IMR-90 (cell line): ENCODE measurements around the gene MUTYH. TPM values are rescaled to one million over a fixed set of nuclear protein-coding genes. Genes with fewer than 3 reads are reported as not detected.

Experiments used
- ATAC-seq: fragments of 200-7000 bp; cut with Tn5 transposase; 2 replicates; pipeline ENCODE4 v1.9.1; 2020; ENCODE audit warnings: low read depth, mild to moderate bottlenecking, moderate library complexity
- BruUV-seq: library from RNA; stranded (reverse); fragments of 400-500 nt; replicated peaks from 2 replicates; lab custom pipeline; 2021; lab: Mats Ljungman, UMichigan
- CTCF ChIA-PET: fragments of 300-600 bp; formaldehyde crosslinking; extraction: SDS; loops from one replicate; lab custom pipeline; 2021; ENCODE audit warnings: antibody characterized with exemption; lab: Yijun Ruan, JAX
- POLR2A ChIA-PET: fragments of 300-600 bp; sonication (Branson Sonifier 250); formaldehyde crosslinking; loops from one replicate; lab custom pipeline; 2022; ENCODE audit warnings: antibody characterized with exemption; ENCODE audit not compliant: unreplicated experiment; lab: Charles Lee
- DNase-seq: peaks from one replicate; pipeline ENCODE4 v3.0.0; 2013
- H2AFZ ChIP-seq: replicated peaks from 2 replicates; pipeline ENCODE3; 2013; ENCODE audit warnings: low read length, mild to moderate bottlenecking; ENCODE audit not compliant: poor library complexity
- H2AK5ac ChIP-seq: 2 replicates; pipeline ENCODE4 v1.6.1; 2013; ENCODE audit warnings: low read depth, low read length, inconsistent platforms
- H2AK9ac ChIP-seq: replicated peaks from 2 replicates; pipeline ENCODE3; 2013; ENCODE audit warnings: mild to moderate bottlenecking, low read depth, low read length, moderate library complexity; ENCODE audit not compliant: poor library complexity
- H2BK120ac ChIP-seq: 2 replicates; pipeline ENCODE4 v1.6.1; 2013; ENCODE audit warnings: low read depth, low read length, inconsistent platforms
- H2BK15ac ChIP-seq: 3 replicates; pipeline ENCODE4 v1.6.1; 2013; ENCODE audit warnings: low read depth, low read length, inconsistent platforms
- H2BK20ac ChIP-seq: 2 replicates; pipeline ENCODE4 v1.6.1; 2013; ENCODE audit warnings: low read depth, mild to moderate bottlenecking, inconsistent platforms, low read length, moderate library complexity
- H2BK5ac ChIP-seq: 2 replicates; pipeline ENCODE4 v1.6.1; 2013; ENCODE audit warnings: mild to moderate bottlenecking, low read depth, low read length, inconsistent platforms; ENCODE audit not compliant: poor library complexity, severe bottlenecking
- H3K14ac ChIP-seq: replicated peaks from 2 replicates; pipeline ENCODE4 v1.6.1; 2013; ENCODE audit warnings: low read depth, low read length, inconsistent platforms
- H3K18ac ChIP-seq: 2 replicates; pipeline ENCODE4 v1.6.1; 2013; ENCODE audit warnings: low read depth, low read length, control low read depth
- H3K23ac ChIP-seq: 2 replicates; pipeline ENCODE4 v1.6.1; 2013; ENCODE audit warnings: low read depth, low read length, inconsistent platforms
- H3K27ac ChIP-seq: 2 replicates; pipeline ENCODE4 v1.5.1; 2013; ENCODE audit warnings: mild to moderate bottlenecking, control low read depth, low read length; ENCODE audit not compliant: insufficient read depth
- H3K27me3 ChIP-seq: 2 replicates; pipeline ENCODE4 v1.6.1; 2013; ENCODE audit warnings: low read length; ENCODE audit not compliant: control insufficient read depth, insufficient read depth
- H3K36me3 ChIP-seq: 2 replicates; pipeline ENCODE4 v1.6.1; 2013; ENCODE audit warnings: low read length, mixed read lengths; ENCODE audit not compliant: control insufficient read depth, insufficient read depth
- H3K4ac ChIP-seq: 2 replicates; pipeline ENCODE4 v1.6.1; 2013; ENCODE audit warnings: low read depth, low read length, inconsistent platforms
- H3K4me1 ChIP-seq: 2 replicates; pipeline ENCODE4 v1.6.1; 2013; ENCODE audit warnings: low read length, mixed read lengths; ENCODE audit not compliant: control insufficient read depth, insufficient read depth
- H3K4me2 ChIP-seq: 2 replicates; pipeline ENCODE4 v1.6.1; 2013; ENCODE audit warnings: low read depth, mild to moderate bottlenecking, control low read depth, low read length, moderate library complexity
- H3K4me3 ChIP-seq: 2 replicates; pipeline ENCODE4 v1.5.1; 2013; ENCODE audit warnings: low read depth, mild to moderate bottlenecking, control low read depth, low read length, moderate library complexity; ENCODE audit not compliant: insufficient read depth
- H3K56ac ChIP-seq: 2 replicates; pipeline ENCODE4 v1.6.1; 2013; ENCODE audit warnings: low read length, inconsistent platforms; ENCODE audit not compliant: insufficient read depth; ENCODE audit errors: extremely low read depth
- H3K79me1 ChIP-seq, 2 experiments: 2 replicates each; pipeline ENCODE4 v1.6.1; 2013; ENCODE audit warnings: low read length in 2 of 2, inconsistent platforms in 1 of 2, low read depth in 1 of 2
- H3K9ac ChIP-seq: 2 replicates; pipeline ENCODE4 v1.6.1; 2013; ENCODE audit warnings: low read depth, low read length, control low read depth
- H3K9me1 ChIP-seq: 2 replicates; pipeline ENCODE4 v1.6.1; 2013; ENCODE audit warnings: low read length, inconsistent platforms; ENCODE audit not compliant: insufficient read depth
- H3K9me3 ChIP-seq: 2 replicates; pipeline ENCODE4 v1.6.1; 2013; ENCODE audit warnings: low read length; ENCODE audit not compliant: control insufficient read depth, insufficient read depth
- H4K20me1 ChIP-seq: 2 replicates; pipeline ENCODE4 v1.6.1; 2013; ENCODE audit warnings: low read length, inconsistent platforms; ENCODE audit not compliant: insufficient read depth
- H4K5ac ChIP-seq: 2 replicates; pipeline ENCODE4 v1.6.1; 2013; ENCODE audit warnings: mild to moderate bottlenecking, low read depth, low read length, control low read depth
- H4K8ac ChIP-seq, 2 experiments: 2 replicates each; pipeline ENCODE4 v1.6.1; 2013; ENCODE audit warnings: low read depth in 2 of 2, low read length in 2 of 2, control low read depth in 1 of 2, inconsistent platforms in 1 of 2
- H4K91ac ChIP-seq: 2 replicates; pipeline ENCODE4 v1.6.1; 2013; ENCODE audit warnings: low read depth, low read length, inconsistent platforms; ENCODE audit not compliant: insufficient read depth
- CHD1 ChIP-seq: IDR thresholded peaks from 2 replicates; pipeline ENCODE4 v1.6.1; 2012; ENCODE audit warnings: low read depth, low read length, improper control_type of control experiment
- FOS ChIP-seq: fragments of 150-350 bp; IDR thresholded peaks from 2 replicates; pipeline ENCODE4 v1.6.1; 2016; ENCODE audit warnings: low read depth, low read length
- MAFK ChIP-seq: IDR thresholded peaks from 2 replicates; pipeline ENCODE4 v1.6.1; 2012; ENCODE audit warnings: low read depth, low read length, improper control_type of control experiment
- NFE2L2 ChIP-seq: fragments of 150-350 bp; IDR thresholded peaks from 2 replicates; pipeline ENCODE4 v1.6.1; 2016; ENCODE audit warnings: low read depth, mild to moderate bottlenecking, low read length
- POLR2A ChIP-seq: IDR thresholded peaks from 2 replicates; pipeline ENCODE4 v1.6.1; 2012; ENCODE audit warnings: mild to moderate bottlenecking, low read depth, low read length
- RAD21 ChIP-seq: IDR thresholded peaks from 2 replicates; pipeline ENCODE4 v1.6.1; 2012; ENCODE audit warnings: low read length, improper control_type of control experiment
- RCOR1 ChIP-seq: IDR thresholded peaks from 2 replicates; pipeline ENCODE4 v1.6.1; 2012; ENCODE audit warnings: mild to moderate bottlenecking, low read length, improper control_type of control experiment; ENCODE audit not compliant: insufficient replicate concordance
- SMC3 ChIP-seq: fragments of 150-350 bp; IDR thresholded peaks from 2 replicates; pipeline ENCODE4 v1.6.1; 2016; ENCODE audit warnings: low read depth, mild to moderate bottlenecking, antibody characterized with exemption, low read length, moderate library complexity
- WGBS, 2 experiments: methylation state at CpG; one replicate each; pipeline versions ENCODE4 v1.1.5 to v1.1.7; 2013; ENCODE audit warnings: missing lambda C conversion rate in 2 of 2; ENCODE audit not compliant: insufficient read length in 1 of 2; ENCODE audit errors: extremely low coverage in 2 of 2; 5-methylcytosine and 5-hydroxymethylcytosine counted together
- dilution Hi-C: fragments of 300-500 bp; cut with HindIII; formaldehyde crosslinking; loops from one replicate; pipeline ENCODE4 v1.14.3; 2018; ENCODE audit warnings: low sequenced_read_pairs; ENCODE audit not compliant: unreplicated experiment
- in situ Hi-C: fragments of 300-500 bp; cut with MboI; formaldehyde crosslinking; loops from 3 replicates; pipeline ENCODE4 v1.14.3; 2019; ENCODE audit warnings: low sequenced_read_pairs, inconsistent platforms, mixed read lengths
- intact Hi-C: fragments of 100-400 bp; cut with micrococcal nuclease; formaldehyde crosslinking; loops from 2 replicates; pipeline ENCODE4 v1.10.0; 2022
- polyA plus RNA-seq, 3 experiments: library from polyadenylated mRNA; depleted of rRNA; stranded (reverse); fragments of >200 nt; gene quantifications; 2 replicates each; pipeline ENCODE4 v1.2.3, GENCODE V29; 2012; ENCODE audit warnings: low replicate concordance in 1 of 3
- total RNA-seq: library from RNA; depleted of rRNA; stranded (reverse); fragments of >200 nt; gene quantifications from 2 replicates; pipeline ENCODE4 v1.2.3, GENCODE V29; 2012
- TF ChIP-seq, protein P1 (sequence below): conservative IDR thresholded peaks from 2 replicates; pipeline ENCODE4 v1.5.1; 2012; ENCODE audit warnings: mild to moderate bottlenecking, low read depth, low read length, improper control_type of control experiment
- TF ChIP-seq, protein P2 (sequence below): fragments of 150-350 bp; IDR thresholded peaks from 2 replicates; pipeline ENCODE4 v1.6.1; 2017; ENCODE audit warnings: mild to moderate bottlenecking, antibody characterized with exemption, low read length, low read depth

Gene MUTYH
- total and polyA plus RNA-seq, 2 of the 4 experiments (the other 2 are of a cell fraction), result 9.1 to 14.6 TPM

DNA sequence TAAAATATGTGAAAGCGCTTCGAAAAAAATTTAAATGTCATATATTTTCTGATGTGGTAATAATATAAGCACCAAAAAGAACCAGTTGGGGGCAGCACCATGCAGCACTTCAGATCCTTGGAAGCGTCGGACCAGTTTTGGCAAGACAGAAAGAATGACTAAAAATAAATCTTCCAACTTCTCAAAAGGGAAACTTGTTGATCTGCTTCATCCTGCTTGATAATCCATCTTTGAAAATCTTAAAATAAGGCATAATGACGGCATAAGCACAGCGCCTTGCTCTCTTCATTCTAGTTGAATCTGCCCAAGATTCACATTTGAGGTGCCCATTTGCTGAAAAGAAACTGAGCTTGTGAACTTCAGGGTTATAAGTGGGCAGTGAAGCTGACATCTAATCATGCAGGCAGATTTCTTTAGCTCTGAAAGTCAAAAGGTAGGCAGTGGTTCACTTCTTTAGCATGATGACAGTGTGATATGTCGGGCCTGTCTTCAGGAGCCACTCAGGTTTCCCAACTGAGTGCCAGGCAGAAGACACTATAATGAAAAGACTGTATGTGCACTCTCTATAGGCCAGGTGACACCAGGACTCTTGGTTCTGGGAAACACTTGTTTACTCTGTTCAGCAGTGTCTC lies 19.8 kb upstream of the MUTYH start:
- Histone ChIP-seq H3K4me2 (no peak overlapping the region), H2BK20ac (no peak overlapping the region), H3K18ac (no peak overlapping the region), H2BK5ac (no peak overlapping the region), H3K9me3 (no peaks in the 10 kb centered on the region), H2AK9ac (no peak overlapping the region), H3K27me3 (no peaks in the 10 kb centered on the region), H3K9me1 (no peaks in the 10 kb centered on the region), H2BK15ac (no peak overlapping the region), H4K5ac (no peak overlapping the region), H4K8ac (no peak overlapping the region; a peak in 1 of 4 replicates), H4K91ac (no peak overlapping the region), H3K79me1 (no peaks in the 10 kb centered on the region), H3K27ac (no peak overlapping the region), H3K56ac (no peak overlapping the region), H3K36me3 (no peaks in the 10 kb centered on the region), H3K9ac (no peak overlapping the region), H3K4me1 (no peaks in the 10 kb centered on the region; the same call in 1 of the 2 replicates), H2AK5ac (no peak overlapping the region), H3K4ac (no peak overlapping the region), H3K4me3 (no peak overlapping the region), H4K20me1 (no peaks in the 10 kb centered on the region), H2AFZ (no peak overlapping the region), H3K23ac (no peak overlapping the region; the same call in 1 of the 2 replicates), H2BK120ac (no peak overlapping the region), H3K14ac (no peak overlapping the region)
- TF ChIP-seq SMC3 (peak; percentile 82), NFE2L2 (no peak), CHD1 (no peak), FOS (no peak), RAD21 (peak; percentile 84), RCOR1 (no peak), MAFK (no peak), POLR2A (no peak)
- TF ChIP-seq, protein P1, sequence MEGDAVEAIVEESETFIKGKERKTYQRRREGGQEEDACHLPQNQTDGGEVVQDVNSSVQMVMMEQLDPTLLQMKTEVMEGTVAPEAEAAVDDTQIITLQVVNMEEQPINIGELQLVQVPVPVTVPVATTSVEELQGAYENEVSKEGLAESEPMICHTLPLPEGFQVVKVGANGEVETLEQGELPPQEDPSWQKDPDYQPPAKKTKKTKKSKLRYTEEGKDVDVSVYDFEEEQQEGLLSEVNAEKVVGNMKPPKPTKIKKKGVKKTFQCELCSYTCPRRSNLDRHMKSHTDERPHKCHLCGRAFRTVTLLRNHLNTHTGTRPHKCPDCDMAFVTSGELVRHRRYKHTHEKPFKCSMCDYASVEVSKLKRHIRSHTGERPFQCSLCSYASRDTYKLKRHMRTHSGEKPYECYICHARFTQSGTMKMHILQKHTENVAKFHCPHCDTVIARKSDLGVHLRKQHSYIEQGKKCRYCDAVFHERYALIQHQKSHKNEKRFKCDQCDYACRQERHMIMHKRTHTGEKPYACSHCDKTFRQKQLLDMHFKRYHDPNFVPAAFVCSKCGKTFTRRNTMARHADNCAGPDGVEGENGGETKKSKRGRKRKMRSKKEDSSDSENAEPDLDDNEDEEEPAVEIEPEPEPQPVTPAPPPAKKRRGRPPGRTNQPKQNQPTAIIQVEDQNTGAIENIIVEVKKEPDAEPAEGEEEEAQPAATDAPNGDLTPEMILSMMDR, result peak; percentile 80
- TF ChIP-seq, protein P2, sequence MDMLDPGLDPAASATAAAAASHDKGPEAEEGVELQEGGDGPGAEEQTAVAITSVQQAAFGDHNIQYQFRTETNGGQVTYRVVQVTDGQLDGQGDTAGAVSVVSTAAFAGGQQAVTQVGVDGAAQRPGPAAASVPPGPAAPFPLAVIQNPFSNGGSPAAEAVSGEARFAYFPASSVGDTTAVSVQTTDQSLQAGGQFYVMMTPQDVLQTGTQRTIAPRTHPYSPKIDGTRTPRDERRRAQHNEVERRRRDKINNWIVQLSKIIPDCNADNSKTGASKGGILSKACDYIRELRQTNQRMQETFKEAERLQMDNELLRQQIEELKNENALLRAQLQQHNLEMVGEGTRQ, result no peak
- CTCF ChIA-PET, result interaction anchor here (0.6 to 8.1 kb wide), 11 partner anchors 11 to 227 kb away, joined by 3 to 95 read pairs (median 4); partner anchors contain the start of gene TESK2
- no TSS peak for BruUV-seq
- WGBS, 2 experiments, result 60% methylated on average over 1 of the region's 7 CpGs; no CpG with 5 or more reads in 1 of the 2 experiments
- DNase-seq (peak; percentile 77), ATAC-seq (peak; percentile 71)
- in situ Hi-C loops, result loop anchor here (5.0 kb wide), 1 partner anchor 212 kb away; no protein-coding TSS in a partner anchor
- intact Hi-C loops, result loop anchor here (1.0 to 2.0 kb wide), 3 partner anchors 57 to 210 kb away; no protein-coding TSS in a partner anchor
- POLR2A ChIA-PET, result interaction anchor here (0.6 kb wide), 1 partner anchor 135 kb away, joined by 9 read pairs; no protein-coding TSS in a partner anchor
- dilution Hi-C loops, result no loop called here
